B cell (primary cell): ENCODE data around the gene PIWIL4. TPM values are rescaled to one million over a fixed set of nuclear protein-coding genes. Genes with fewer than 3 reads are reported as not detected.

Experiments used
- ATAC-seq: fragments of 200-7000 bp; cut with Tn5 transposase; one replicate; pipeline ENCODE4 v1.10.0; 2021; ENCODE audit warnings: low read depth, mild to moderate bottlenecking, moderate number of reproducible peaks, moderate library complexity
- CTCF ChIA-PET: fragments of 350-600 bp; sonication (Branson Sonifier 250); formaldehyde crosslinking; loops from one replicate; lab custom pipeline; 2021; ENCODE audit warnings: antibody characterized with exemption, inconsistent platforms; lab: Charles Lee
- POLR2A ChIA-PET: fragments of 350-600 bp; sonication (Branson Sonifier 250); formaldehyde crosslinking; loops from one replicate; lab custom pipeline; 2021; ENCODE audit warnings: antibody characterized with exemption; lab: Charles Lee
- DNase-seq: peaks from one replicate; pipeline ENCODE4 v3.0.0; 2013
- H2AFZ ChIP-seq: 2 replicates; pipeline ENCODE4 v1.6.1; 2012; ENCODE audit warnings: mild to moderate bottlenecking, low read depth, low read length; ENCODE audit not compliant: insufficient read depth, poor library complexity, severe bottlenecking
- H3K27ac ChIP-seq, 2 donors: 1 replicate in 1 of 2; 2 replicates in 1 of 2; pipeline ENCODE4 v1.5.1; 2012 to 2013; ENCODE audit warnings: low read length in 2 of 2, mild to moderate bottlenecking in 2 of 2, moderate library complexity in 1 of 2
- H3K27me3 ChIP-seq, 4 experiments: fragments of 200-600 bp in 1 of 4; sonication (generic) in 1 of 4; replicated peaks in 1 of 4; 1 replicate in 2 of 4; 2 replicates in 2 of 4; pipeline versions ENCODE4 v1.6.1 to v1.7.0; 2013 to 2016; ENCODE audit warnings: low read length in 3 of 4, mild to moderate bottlenecking in 2 of 4, mixed read lengths in 1 of 4, moderate library complexity in 1 of 4; ENCODE audit not compliant: insufficient read depth in 4 of 4, control insufficient read depth in 3 of 4; ENCODE audit errors: control extremely low read depth in 1 of 4
- H3K36me3 ChIP-seq, 2 experiments: replicated peaks in 1 of 2; 1 replicate in 1 of 2; 2 replicates in 1 of 2; pipeline versions ENCODE4 v1.6.1 to v1.7.1; 2013; ENCODE audit warnings: low read length in 1 of 2; ENCODE audit not compliant: insufficient read depth in 2 of 2, control insufficient read depth in 1 of 2; ENCODE audit errors: control extremely low read depth in 1 of 2, extremely low read depth in 1 of 2
- H3K4me1 ChIP-seq, 2 donors: fragments of 200-600 bp in 1 of 2; sonication (generic) in 1 of 2; 1 replicate in 1 of 2; 2 replicates in 1 of 2; pipeline versions ENCODE4 v1.5.1 to v1.6.1; 2013 to 2017; ENCODE audit warnings: low read length in 2 of 2; ENCODE audit not compliant: control insufficient read depth in 2 of 2, insufficient read depth in 2 of 2
- H3K4me2 ChIP-seq: replicated peaks from 2 replicates; pipeline ENCODE3; 2012; ENCODE audit warnings: mild to moderate bottlenecking, low read depth, low read length; ENCODE audit not compliant: poor library complexity, severe bottlenecking
- H3K4me3 ChIP-seq, 5 experiments: fragments of 200-600 bp in 1 of 5; sonication (generic) in 1 of 5; 1 replicate in 3 of 5; 2 replicates in 2 of 5; pipeline versions ENCODE4 v1.5.1 to v1.7.0; 2011 to 2016; ENCODE audit warnings: low read length in 4 of 5, mild to moderate bottlenecking in 4 of 5, low read depth in 2 of 5, control low read depth in 1 of 5, moderate library complexity in 1 of 5; ENCODE audit not compliant: insufficient read depth in 1 of 5; ENCODE audit errors: control extremely low read depth in 1 of 5, extremely low read depth in 1 of 5
- H3K79me2 ChIP-seq: fragments of 200-600 bp; sonication (generic); one replicate; pipeline ENCODE4 v1.6.0; 2016; ENCODE audit warnings: low read length; ENCODE audit not compliant: control insufficient read depth, insufficient read depth
- H3K9ac ChIP-seq: fragments of 200-600 bp; sonication (generic); 2 replicates; pipeline ENCODE4 v1.6.1; 2017; ENCODE audit warnings: mild to moderate bottlenecking, low read length, moderate library complexity
- H3K9me3 ChIP-seq, 3 donors: one replicate each; pipeline versions ENCODE4 v1.6.1 to v1.7.1; 2013; ENCODE audit warnings: low read length in 2 of 3; ENCODE audit not compliant: control insufficient read depth in 2 of 3, insufficient read depth in 1 of 3; ENCODE audit errors: control extremely low read depth in 1 of 3
- H4K20me1 ChIP-seq: 2 replicates; pipeline ENCODE4 v1.6.0; 2012; ENCODE audit warnings: mild to moderate bottlenecking, low read length; ENCODE audit not compliant: insufficient read depth, control insufficient read depth, poor library complexity, severe bottlenecking
- H3K27ac Mint-ChIP-seq: one replicate; pipeline ENCODE4 v1.8.0; 2021; ENCODE audit warnings: mixed read lengths
- H3K27me3 Mint-ChIP-seq: one replicate; pipeline ENCODE4 v1.8.0; 2021; ENCODE audit warnings: mixed read lengths
- H3K4me1 Mint-ChIP-seq: one replicate; pipeline ENCODE4 v1.8.0; 2021; ENCODE audit warnings: mixed read lengths
- H3K4me3 Mint-ChIP-seq: one replicate; pipeline ENCODE4 v1.8.0; 2021; ENCODE audit warnings: mixed read lengths
- H3K9me3 Mint-ChIP-seq: one replicate; pipeline ENCODE4 v1.8.0; 2022; ENCODE audit warnings: mixed read lengths; ENCODE audit not compliant: insufficient read depth
- EZH2 ChIP-seq: IDR thresholded peaks from 2 replicates; pipeline ENCODE4 v1.6.1; 2012; ENCODE audit warnings: borderline replicate concordance, low read depth, mild to moderate bottlenecking, moderate library complexity, low read length; ENCODE audit not compliant: insufficient read depth, poor library complexity, severe bottlenecking
- WGBS: methylation state at CpG from one replicate; pipeline ENCODE4 v1.1.5; 2013; ENCODE audit warnings: missing lambda C conversion rate; ENCODE audit not compliant: insufficient coverage; 5-methylcytosine and 5-hydroxymethylcytosine counted together
- intact Hi-C: fragments of 100-400 bp; cut with micrococcal nuclease; formaldehyde crosslinking; loops from one replicate; pipeline ENCODE4 v1.10.0; 2022
- polyA plus RNA-seq: library from polyadenylated mRNA; depleted of rRNA; stranded (reverse); fragments of >200 nt; gene quantifications from 2 replicates; pipeline ENCODE4 v1.2.3, GENCODE V29; 2012
- total RNA-seq, 2 donors: library from RNA; stranded (reverse); fragments of 120-200 nt in 1 of 2; gene quantifications; 1 replicate in 1 of 2; 2 replicates in 1 of 2; pipeline versions ENCODE4 v1.2.3 to v1.2.4, GENCODE V29; 2013 to 2022
- TF ChIP-seq, protein P1 (sequence below): fragments of 200-600 bp; IDR thresholded peaks from one replicate; pipeline ENCODE4 v1.8.0; 2022; ENCODE audit warnings: antibody characterized with exemption, mild to moderate bottlenecking

PIWIL4 gene
- total and polyA plus RNA-seq, 2 donors (not counting 1 experiment from before 2014, with no cell fraction given) = 0.67 to 1.4 TPM

DNA sequence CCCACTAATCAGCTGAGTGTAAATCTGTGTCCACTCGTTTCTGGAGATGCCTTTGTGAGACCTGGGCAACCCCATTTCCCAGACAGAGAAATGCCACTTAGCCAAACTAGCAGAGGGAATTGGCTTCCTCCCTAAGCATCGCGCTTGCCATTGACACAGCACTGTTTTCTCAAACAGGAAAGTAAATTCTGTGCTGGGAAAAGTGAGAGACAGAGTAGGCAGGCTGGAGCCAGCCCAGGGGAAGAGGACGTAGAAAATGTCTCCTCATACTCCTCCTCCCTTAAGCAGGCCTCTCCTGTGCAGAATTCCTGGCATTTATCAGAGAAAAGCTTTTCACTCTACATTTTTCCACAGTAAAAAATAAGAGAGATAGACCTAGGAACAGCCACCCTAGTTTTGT lies 101.9 kb downstream of the PIWIL4 start:
- H3K9ac ChIP-seq = no peak overlapping the region
- H3K79me2 ChIP-seq = no peaks in the 10 kb centered on the region
- H3K27me3 Mint-ChIP-seq = peaks cover 8% of the 10 kb centered on the region
- H3K4me1 ChIP-seq = no peaks in the 10 kb centered on the region
- H3K9me3 ChIP-seq = peaks cover 0 to 16% (median 0%) of the 10 kb centered on the region in 3 donors
- no peak for ATAC-seq
- no peaks in the 10 kb centered on the region for H3K27me3 ChIP-seq
- ChIA-PET CTCF (no interaction called here), POLR2A (no interaction called here)
- H3K4me1 Mint-ChIP-seq = no peaks in the 10 kb centered on the region
- no peak for DNase-seq
- H4K20me1 ChIP-seq = no peaks in the 10 kb centered on the region
- no peak overlapping the region for H3K4me3 ChIP-seq
- WGBS = 90% methylated on average over 2 of the region's 4 CpGs
- intact Hi-C loops = no loop called here
- no peak overlapping the region for H3K27ac ChIP-seq
- no peak overlapping the region for H2AFZ ChIP-seq
- H3K27ac Mint-ChIP-seq = no peak overlapping the region
- TF ChIP-seq, protein P1, sequence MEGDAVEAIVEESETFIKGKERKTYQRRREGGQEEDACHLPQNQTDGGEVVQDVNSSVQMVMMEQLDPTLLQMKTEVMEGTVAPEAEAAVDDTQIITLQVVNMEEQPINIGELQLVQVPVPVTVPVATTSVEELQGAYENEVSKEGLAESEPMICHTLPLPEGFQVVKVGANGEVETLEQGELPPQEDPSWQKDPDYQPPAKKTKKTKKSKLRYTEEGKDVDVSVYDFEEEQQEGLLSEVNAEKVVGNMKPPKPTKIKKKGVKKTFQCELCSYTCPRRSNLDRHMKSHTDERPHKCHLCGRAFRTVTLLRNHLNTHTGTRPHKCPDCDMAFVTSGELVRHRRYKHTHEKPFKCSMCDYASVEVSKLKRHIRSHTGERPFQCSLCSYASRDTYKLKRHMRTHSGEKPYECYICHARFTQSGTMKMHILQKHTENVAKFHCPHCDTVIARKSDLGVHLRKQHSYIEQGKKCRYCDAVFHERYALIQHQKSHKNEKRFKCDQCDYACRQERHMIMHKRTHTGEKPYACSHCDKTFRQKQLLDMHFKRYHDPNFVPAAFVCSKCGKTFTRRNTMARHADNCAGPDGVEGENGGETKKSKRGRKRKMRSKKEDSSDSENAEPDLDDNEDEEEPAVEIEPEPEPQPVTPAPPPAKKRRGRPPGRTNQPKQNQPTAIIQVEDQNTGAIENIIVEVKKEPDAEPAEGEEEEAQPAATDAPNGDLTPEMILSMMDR = no peak
- TF ChIP-seq EZH2 = no peak
- no peaks in the 10 kb centered on the region for H3K9me3 Mint-ChIP-seq
- no peaks in the 10 kb centered on the region for H3K36me3 ChIP-seq
- H3K4me3 Mint-ChIP-seq = no peak overlapping the region
- H3K4me2 ChIP-seq = no peak overlapping the region

Other genes starting within 250 kb of the PIWIL4 start
- 0.32 and 0.37 TPM in 2 replicates for gene GPR83, start 165.9 kb upstream of the PIWIL4 start, total RNA-seq
- 0.19 and 0.28 TPM in 2 replicates for gene GPR83, start 165.9 kb upstream of the PIWIL4 start, polyA plus RNA-seq
- 53.5 and 54.0 TPM in 2 replicates for gene MRE11, start 73.5 kb upstream of the PIWIL4 start, total RNA-seq
- 5.7 and 10.9 TPM in 2 replicates for gene MRE11, start 73.5 kb upstream of the PIWIL4 start, polyA plus RNA-seq
- 51.4 and 52.0 TPM in 2 replicates for gene ANKRD49, start 73.4 kb upstream of the PIWIL4 start, total RNA-seq
- 21.3 and 31.5 TPM in 2 replicates for gene ANKRD49, start 73.4 kb upstream of the PIWIL4 start, polyA plus RNA-seq
- gene C11orf97, start 54.9 kb upstream of the PIWIL4 start, total RNA-seq = not detected in 2 replicates
- gene C11orf97, start 54.9 kb upstream of the PIWIL4 start, polyA plus RNA-seq = not detected in 2 replicates
- gene FUT4, start 23.4 kb upstream of the PIWIL4 start, total RNA-seq = 3.7 and 4.4 TPM in 2 replicates
- 0.89 and 1.2 TPM in 2 replicates for gene FUT4, start 23.4 kb upstream of the PIWIL4 start, polyA plus RNA-seq
- gene AMOTL1, start 201.0 kb downstream of the PIWIL4 start, total RNA-seq = 0.30 and 0.75 TPM in 2 replicates
- 0.04 and 0.17 TPM in 2 replicates for gene AMOTL1, start 201.0 kb downstream of the PIWIL4 start, polyA plus RNA-seq